ENCODE data around the gene CPNE1. TPM values are rescaled to one million over a fixed set of nuclear protein-coding genes. Genes with fewer than 3 reads are reported as not detected.

Gene CPNE1
- total and polyA plus RNA-seq, 8 donors = 59.7 to 138 (median 75.2) TPM

GRCh38 chr20:35602851-35603495, 61.7 kb downstream of the CPNE1 start:
- intact Hi-C loops (cut with DNase I) = no loop called here
- FAIRE-seq (no peak), ATAC-seq (no peak), DNase-seq (peak in 1 of 6 donors; percentile 34)
- H3K9me3 ChIP-seq = no peaks in the 10 kb centered on the region
- no peak overlapping the region for H3K4me3 ChIP-seq
- TF ChIP-seq, protein P1, sequence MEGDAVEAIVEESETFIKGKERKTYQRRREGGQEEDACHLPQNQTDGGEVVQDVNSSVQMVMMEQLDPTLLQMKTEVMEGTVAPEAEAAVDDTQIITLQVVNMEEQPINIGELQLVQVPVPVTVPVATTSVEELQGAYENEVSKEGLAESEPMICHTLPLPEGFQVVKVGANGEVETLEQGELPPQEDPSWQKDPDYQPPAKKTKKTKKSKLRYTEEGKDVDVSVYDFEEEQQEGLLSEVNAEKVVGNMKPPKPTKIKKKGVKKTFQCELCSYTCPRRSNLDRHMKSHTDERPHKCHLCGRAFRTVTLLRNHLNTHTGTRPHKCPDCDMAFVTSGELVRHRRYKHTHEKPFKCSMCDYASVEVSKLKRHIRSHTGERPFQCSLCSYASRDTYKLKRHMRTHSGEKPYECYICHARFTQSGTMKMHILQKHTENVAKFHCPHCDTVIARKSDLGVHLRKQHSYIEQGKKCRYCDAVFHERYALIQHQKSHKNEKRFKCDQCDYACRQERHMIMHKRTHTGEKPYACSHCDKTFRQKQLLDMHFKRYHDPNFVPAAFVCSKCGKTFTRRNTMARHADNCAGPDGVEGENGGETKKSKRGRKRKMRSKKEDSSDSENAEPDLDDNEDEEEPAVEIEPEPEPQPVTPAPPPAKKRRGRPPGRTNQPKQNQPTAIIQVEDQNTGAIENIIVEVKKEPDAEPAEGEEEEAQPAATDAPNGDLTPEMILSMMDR (IDR thresholded peaks at IDR 0.05) = no peak
- WGBS, 2 donors = 91 to 95% methylated on average over 15 of the region's 15 CpGs
- H3K36me3 ChIP-seq = no peaks in the 10 kb centered on the region
- H3K27me3 ChIP-seq = no peaks in the 10 kb centered on the region
- peaks cover 0 to 13% (median 8%) of the 10 kb centered on the region in 3 donors for H3K4me1 ChIP-seq
- H3K27ac ChIP-seq = no peak overlapping the region

- WGBS, 2 donors = 31 to 35% methylated on average over 26 to 30 of the region's 30 CpGs
- no peaks in the 10 kb centered on the region for H3K27me3 ChIP-seq
- no peak for DNase-seq
- H3K4me3 ChIP-seq = peak overlapping the region; percentile 16 to 51 (median 36)
- no peaks in the 10 kb centered on the region for H3K36me3 ChIP-seq
- peaks cover 0 to 13% (median 8%) of the 10 kb centered on the region in 3 donors for H3K4me1 ChIP-seq
- H3K27ac ChIP-seq = no peak overlapping the region
- no peak for FAIRE-seq
- TF ChIP-seq, protein P1 (IDR thresholded peaks at IDR 0.05) = no peak
- ATAC-seq = no peak
- no peaks in the 10 kb centered on the region for H3K9me3 ChIP-seq
- intact Hi-C loops (cut with DNase I) = no loop called here
Measured at GRCh38 chr20:35601990-35602389, 62.7 kb downstream of the CPNE1 start.

DNA sequence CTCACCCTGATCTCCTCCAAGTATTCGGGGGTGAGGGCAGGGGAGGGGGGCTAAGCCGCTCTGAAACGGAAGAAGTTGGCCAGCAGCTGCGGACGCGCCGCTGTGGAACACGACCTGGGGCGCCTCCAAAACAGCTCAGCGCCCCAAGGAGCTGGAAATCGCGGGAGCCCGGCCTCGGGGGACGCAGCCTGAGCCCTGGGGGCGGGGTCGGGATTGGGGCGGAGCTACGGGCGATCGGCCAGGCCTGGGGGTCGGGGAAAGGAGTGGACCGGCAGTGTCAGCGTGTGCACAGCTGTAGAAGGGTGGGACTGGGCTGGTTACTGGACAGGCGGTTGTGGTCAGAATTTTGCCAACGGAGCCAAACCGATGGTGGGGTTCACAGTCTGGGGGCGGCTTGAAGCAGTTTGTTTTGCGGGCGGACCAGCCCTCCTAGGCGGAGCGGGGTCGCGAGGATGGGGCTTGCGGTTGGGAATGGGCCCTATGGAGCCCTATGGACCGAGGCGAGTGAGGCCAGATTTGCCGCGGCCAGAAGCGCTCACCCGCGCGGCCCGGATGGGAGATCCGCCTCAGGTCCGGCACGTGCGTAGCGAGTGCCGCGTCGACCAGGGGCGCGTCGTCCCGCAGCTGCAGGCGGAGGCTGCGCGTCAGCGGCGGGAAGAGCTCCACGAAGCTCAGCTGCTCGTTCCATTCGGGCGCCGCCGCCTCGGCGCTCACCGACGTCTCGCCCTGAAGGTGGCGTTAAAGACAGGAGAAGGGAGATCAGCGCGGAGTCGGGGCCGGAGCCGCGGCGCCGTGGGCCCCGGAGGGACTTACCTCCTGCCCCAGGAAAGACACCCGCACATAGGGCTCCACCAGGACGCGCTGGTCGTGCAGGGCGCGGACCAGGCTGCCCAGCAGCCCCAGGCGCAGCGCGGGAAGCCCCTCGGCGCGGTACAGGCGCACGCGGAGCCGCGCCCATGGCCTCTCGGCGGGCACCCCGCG, 63.4 kb downstream of the CPNE1 start:
- H3K4me1 ChIP-seq = peaks cover 0 to 13% (median 8%) of the 10 kb centered on the region in 3 donors
- no peaks in the 10 kb centered on the region for H3K36me3 ChIP-seq
- intact Hi-C loops (cut with DNase I) = no loop called here
- ATAC-seq (peak; percentile 78 to 93 (median 90)), DNase-seq (peak; percentile 72 to 93 (median 81)), FAIRE-seq (no peak)
- H3K27me3 ChIP-seq = no peaks in the 10 kb centered on the region
- H3K27ac ChIP-seq = no peak overlapping the region
- TF ChIP-seq, protein P1 (IDR thresholded peaks at IDR 0.05) = peak in 2 of 4 donors; percentile 25 to 34
- H3K9me3 ChIP-seq = no peaks in the 10 kb centered on the region
- WGBS, 2 donors = 1 to 2% methylated on average over 91 to 103 of the region's 103 CpGs
- H3K4me3 ChIP-seq = peak overlapping the region; percentile 16 to 51 (median 36)

GRCh38 chr20:35600176-35600992, 64.3 kb downstream of the CPNE1 start:
- intact Hi-C loops (cut with DNase I) = no loop called here
- H3K36me3 ChIP-seq = no peaks in the 10 kb centered on the region
- peak in 1 of 4 donors; percentile 1 for ATAC-seq
- no peaks in the 10 kb centered on the region for H3K27me3 ChIP-seq
- H3K9me3 ChIP-seq = no peaks in the 10 kb centered on the region
- peak overlapping the region in 3 of 4 donors; percentile 31 to 51 (median 40) for H3K4me3 ChIP-seq
- H3K4me1 ChIP-seq = peaks cover 0 to 13% (median 8%) of the 10 kb centered on the region in 3 donors
- no peak for FAIRE-seq
- TF ChIP-seq, protein P1 (IDR thresholded peaks at IDR 0.05) = no peak
- 43 to 45% methylated on average over 33 to 34 of the region's 34 CpGs for WGBS, 2 donors
- peak in 2 of 6 donors; percentile 46 to 71 for DNase-seq
- H3K27ac ChIP-seq = no peak overlapping the region

Data from pancreas (tissue), 10 donors.